ENCODE data around the gene BBOF1.
"Not testable (repeated sequence)": the region's sequence is repeated elsewhere in the genome, so short reads cannot be mapped to it uniquely, and the experiment has no call there.

Gene BBOF1, protein sequence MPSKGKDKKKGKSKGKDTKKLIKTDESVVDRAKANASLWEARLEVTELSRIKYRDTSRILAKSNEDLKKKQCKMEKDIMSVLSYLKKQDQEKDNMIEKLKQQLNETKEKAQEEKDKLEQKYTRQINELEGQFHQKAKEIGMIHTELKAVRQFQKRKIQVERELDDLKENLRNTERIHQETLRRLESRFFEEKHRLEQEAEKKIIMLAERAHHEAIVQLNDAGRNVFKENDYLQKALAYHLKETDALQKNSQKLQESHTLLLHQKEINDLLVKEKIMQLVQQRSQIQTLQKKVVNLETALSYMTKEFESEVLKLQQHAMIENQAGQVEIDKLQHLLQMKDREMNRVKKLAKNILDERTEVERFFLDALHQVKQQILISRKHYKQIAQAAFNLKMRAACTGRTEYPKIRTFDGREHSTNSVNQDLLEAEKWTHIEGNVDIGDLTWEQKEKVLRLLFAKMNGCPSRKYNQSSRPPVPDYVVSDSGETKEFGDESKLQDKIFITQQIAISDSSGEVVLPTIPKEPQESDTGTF

DNA sequence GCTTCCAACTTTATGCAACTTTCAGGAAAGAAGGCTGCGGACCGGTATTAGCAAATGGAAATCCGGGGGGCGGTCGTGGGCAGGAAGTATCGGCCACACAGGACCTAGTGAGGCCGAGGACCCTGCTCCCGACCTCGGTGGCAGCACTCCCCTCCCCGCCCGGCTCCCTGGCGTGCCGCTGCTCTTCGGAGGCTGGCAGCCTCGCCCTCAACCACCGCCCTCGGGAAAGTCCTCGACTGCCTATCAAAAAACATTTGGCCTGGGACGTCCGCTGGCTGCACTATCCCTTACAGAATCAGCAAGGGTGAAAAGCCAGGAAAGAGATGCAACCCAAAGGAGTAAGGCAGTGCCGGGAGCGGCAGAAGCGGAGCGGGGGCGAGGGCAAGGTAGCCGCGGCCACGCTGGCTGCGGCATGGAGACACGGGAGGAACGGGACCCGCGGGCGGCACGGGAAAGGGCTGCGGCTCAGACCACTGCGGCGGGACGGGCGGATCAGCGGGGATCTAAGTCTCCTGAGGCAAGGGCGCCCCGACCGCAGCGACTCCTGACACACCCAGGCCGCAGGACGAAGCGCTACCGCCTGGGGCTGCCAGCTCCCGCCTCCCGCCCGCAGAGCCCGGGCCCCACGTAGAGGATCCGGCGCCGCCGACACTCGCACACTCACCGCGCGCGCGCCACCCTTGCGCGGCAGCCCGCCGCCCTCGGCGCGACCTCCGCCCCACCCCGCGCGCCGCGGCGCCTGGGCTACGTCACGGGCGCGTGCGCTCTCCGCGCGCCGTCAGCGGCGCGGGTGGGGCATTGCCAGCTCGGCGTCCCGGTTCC lies at the start of gene BBOF1, which contains the start of gene ENTPD5:
Gene BBOF1, plus strand, starts transcription at position 764 of the 822 bp plus-strand sequence. CDS start 130 bp downstream, outside the sequence.
Gene ENTPD5, minus strand, starts transcription at position 703 of the 822 bp plus-strand sequence. CDS start 31,186 bp downstream, outside the sequence.
- peak; percentile 55 to 68 for DNase-seq (ENCODE audit: low read depth in 2 of 2, low spot score in 1 of 2)

DNA sequence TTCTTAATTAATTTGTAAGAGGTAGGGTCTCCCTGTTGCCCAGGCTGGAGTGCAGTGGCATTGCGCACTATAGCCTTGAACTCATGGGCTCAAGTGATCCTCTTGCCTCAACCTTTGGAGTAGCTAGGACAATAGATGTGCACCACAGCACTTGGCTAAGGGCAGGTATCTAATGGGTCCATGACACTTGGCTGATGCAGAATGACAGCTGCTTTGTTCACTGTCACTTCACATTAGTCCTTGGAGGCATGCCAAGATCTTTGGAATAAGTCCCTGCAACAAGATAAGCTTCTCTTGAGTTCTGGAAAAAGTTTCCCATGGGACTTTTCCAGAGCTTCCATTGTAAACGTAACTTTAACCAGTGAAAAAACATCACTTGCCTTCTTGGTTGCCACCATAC lies 45.7 kb upstream of the BBOF1 start:
- no peak for DNase-seq (ENCODE audit: low read depth in 2 of 2, low spot score in 1 of 2)

DNA sequence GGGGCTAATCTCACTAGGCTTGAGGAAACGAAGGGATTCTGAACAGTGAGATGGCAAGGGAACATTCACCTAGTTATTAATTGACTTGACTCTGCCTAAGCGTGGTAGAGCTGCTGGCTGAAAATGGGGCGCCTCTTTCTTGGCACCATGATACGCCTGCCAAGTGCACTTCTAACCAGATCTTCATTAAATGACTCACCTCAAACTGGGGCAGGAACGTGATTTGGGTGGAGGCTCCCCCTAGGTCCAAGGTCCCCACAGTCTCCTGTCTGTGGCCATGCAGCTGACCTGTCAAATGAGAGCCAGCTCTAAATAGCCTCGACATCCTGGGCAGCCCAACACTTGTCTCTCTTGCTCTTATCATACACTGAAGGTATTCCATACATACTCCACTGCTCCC lies 43.0 kb upstream of the BBOF1 start:
- no peak for DNase-seq (ENCODE audit: low read depth in 2 of 2, low spot score in 1 of 2)

DNA sequence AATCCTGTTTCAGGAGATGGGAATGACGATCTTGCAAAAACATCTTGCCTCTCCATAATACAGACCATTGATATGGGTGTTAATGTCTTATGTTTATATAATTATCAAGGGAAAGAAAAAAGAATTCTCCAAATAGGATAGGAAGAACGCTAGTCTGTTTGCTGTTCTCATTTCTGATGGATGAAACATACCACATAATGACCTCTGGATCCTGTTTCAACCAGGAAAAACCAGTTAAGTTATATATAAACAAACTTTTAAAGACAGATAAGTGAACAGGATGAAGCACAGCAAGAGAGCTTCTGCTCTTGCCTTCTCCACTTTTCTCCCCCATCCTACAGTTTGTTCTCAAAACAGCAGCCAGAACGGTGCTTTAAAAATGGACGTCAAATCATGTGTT lies 41.3 kb upstream of the BBOF1 start:
- no peak for DNase-seq (ENCODE audit: low read depth in 2 of 2, low spot score in 1 of 2)

DNA sequence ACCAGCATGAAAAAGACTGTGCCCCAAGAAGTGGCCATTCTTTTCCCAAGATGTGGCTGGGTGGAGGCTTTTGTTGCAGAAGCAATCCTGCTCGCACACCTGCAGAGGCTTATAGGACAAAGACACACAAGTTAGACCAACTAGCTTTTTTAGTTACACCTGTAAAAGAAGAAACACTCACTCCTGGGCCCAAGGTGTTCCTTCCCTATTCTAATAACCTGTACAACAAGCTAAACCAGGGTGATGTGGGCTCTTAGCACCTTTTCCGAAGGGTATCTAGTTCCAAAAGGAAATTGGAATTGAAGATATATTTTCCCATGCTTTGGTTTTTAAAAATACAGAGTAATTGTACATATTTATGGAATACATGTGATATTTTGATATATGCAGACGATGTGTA lies 31.1 kb upstream of the BBOF1 start:
- DNase-seq (ENCODE audit: low read depth in 2 of 2, low spot score in 1 of 2): no peak

DNA sequence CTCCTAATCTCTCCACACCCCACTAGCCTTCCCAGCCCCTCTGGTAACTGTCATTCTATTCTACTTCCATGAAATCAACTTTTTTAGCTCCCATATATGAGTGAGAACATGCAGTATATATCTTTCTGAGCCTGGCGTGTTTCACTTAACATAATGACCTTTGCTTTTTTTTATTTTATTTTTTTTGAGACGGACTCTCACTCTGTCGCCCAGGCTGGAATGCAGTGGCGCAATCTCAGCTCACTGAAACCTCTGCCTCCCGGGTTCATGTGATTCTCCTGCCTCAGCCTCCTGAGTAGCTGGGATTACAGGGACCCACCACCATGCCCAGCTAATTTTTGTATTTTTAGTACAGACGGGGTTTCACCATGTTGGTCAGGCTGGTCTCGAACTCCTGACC lies 30.5 kb upstream of the BBOF1 start:
- DNase-seq (ENCODE audit: low read depth in 2 of 2, low spot score in 1 of 2): not testable (repeated sequence)

DNA sequence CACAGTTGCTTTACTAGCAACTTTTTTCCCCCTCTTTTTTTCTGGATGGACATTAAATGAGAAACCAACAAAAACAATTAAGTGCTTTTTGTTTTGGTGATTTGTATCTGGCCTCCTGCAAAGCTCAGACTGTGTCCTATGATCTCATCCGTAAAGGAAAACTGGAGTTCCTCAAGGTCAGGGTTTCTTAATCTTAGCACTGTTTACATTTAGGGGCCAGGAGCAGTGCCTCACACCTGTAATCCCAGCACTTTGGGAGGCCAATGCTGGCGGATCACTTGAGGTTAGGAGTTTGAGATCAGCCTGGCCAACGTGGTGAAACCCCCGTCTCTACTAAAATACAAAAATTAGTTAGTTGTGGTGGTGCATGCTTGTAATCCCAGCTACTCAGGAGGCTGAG lies 28.1 kb upstream of the BBOF1 start:
- no peak for DNase-seq (ENCODE audit: low read depth in 2 of 2, low spot score in 1 of 2)

DNA sequence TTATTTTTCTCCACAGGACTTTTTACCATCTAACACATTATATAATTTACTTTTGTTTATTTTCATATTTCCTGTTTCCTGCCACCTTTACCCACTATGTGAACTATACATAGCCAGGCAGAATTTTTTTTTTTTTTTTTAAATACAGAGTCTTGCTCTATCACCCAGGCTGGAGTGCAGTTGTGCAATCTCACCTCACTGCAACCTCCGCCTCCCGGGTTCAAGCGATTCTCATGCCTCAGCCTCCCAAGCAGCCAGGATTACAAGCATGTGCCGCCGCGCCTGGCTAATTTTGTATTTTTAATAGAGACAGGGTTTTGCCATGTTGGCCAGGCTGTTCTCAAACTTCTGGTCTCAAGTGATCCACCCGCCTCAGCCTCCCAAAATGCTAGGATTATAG lies 24.2 kb upstream of the BBOF1 start:
- not testable (repeated sequence) for DNase-seq (ENCODE audit: low read depth in 2 of 2, low spot score in 1 of 2)

DNA sequence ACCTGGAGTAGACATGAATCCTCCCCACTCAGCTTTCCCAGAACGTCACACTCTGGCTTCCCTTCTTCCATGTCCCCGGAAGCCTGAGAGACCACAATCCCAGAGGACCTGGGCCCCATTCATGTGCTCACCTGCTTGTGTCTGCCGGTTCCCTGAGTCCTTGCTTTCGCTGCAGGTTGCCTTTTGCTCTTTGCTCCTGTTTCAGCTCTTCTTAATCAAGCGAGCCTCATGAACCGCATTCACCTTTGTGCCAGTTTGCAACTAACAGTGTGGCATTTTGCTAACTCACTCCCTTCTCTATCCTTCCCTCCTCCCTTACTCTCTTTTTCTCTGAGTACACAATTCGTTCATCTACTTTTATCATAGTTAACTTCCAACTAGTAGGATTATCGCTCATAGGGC lies 23.2 kb upstream of the BBOF1 start:
- DNase-seq (ENCODE audit: low read depth in 2 of 2, low spot score in 1 of 2): no peak

DNA sequence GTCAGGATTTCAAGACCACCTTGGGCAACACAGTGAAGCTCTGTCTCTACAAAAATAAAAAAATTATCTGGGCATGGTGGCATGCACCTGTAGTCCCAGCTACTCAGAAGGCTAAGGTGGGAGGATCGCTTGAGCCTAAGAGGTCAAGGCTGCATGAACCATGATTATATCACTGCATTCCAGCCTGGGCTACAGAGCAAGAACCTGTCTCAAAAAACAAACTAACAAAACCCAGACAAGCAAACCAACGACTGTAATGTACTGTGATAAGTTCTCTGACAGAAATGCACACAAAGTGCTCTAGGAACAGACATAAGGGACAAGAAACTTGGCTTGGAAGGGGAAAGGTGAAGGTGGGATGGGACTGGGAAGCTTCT lies 22.4 kb upstream of the BBOF1 start:
- DNase-seq (ENCODE audit: low read depth in 2 of 2, low spot score in 1 of 2): no peak

DNA sequence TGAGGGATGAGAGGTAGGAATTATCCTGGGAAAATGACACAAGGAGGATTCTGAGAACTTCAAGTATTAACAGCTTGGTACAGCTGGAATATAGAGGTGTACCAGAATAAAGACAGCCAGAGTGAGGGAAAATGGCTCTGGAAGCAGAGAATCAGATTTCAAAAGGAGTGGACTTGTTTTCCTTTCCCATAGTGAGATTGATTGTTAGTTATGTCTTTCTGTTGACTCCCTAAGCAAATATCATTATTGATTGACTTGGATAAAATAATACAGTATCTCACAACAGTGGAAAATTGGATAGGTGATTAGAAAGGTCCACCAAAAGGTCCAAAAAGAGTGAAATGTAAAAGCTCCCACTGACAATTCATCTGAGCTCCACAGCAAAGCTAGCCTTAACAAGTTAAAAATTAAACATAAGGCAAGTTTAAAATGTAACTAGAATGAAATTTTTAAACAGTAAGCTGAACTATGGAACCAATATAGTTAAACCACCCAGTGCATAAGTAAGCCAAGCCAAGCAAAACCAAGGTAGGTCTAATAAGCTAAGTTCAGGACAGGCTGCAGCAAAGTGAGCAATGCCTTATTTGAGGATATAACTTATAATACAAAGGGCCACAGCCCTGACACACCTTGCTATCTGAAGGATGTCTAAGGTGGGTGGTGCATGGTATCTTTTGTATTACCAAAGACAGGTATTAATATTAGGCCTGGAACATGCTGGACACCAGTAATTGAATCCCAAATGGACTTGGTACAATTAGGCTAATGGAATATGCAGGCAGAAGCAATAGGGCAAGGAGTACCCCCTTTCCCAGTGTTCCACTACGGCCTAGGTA lies 21.8 kb upstream of the BBOF1 start:
- DNase-seq (ENCODE audit: low read depth in 2 of 2, low spot score in 1 of 2): no peak

DNA sequence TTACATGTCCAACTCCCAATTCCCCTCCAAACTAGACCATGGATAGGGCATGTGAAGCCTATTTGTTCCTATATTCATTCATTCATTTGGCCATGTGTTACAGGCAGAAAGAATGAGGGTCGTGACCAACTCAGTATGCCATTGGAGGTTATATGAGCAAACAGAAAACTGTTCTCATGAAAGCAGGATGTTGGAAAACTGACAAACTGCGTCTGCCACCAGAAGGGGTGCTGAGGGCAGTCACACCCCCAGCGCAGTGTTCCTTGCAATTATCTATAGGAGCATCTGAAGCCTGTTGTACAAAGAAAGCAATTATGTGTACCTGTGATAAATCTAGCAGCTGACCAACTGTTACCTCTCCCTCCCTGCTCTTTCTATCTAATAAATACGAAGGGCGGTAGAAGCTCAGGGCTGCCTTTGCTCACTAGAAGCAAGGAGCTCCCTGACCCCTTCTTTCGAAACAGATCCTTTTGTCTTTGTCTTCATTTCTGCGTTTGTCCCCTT lies 21.2 kb upstream of the BBOF1 start:
- DNase-seq (ENCODE audit: low read depth in 2 of 2, low spot score in 1 of 2): no peak

DNA sequence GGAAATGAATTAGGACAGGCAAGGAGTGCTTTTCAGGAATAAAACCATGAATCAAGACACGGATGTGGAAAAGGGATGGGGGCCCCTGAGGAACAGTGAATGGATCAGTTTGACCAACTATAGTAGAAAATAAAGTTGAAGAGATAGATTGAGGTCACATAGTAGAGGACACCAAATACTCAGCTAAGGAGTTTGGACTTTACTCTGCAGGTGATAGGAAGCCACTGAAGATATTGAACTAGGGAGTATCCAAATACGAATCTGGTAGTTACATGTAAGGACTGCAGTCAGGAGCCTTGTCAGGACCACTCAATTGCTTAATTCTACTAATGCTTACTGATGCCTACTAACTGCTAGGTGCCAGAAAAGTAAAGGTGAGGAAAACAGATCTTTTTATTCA lies 20.4 kb upstream of the BBOF1 start:
- no peak for DNase-seq (ENCODE audit: low read depth in 2 of 2, low spot score in 1 of 2)

DNA sequence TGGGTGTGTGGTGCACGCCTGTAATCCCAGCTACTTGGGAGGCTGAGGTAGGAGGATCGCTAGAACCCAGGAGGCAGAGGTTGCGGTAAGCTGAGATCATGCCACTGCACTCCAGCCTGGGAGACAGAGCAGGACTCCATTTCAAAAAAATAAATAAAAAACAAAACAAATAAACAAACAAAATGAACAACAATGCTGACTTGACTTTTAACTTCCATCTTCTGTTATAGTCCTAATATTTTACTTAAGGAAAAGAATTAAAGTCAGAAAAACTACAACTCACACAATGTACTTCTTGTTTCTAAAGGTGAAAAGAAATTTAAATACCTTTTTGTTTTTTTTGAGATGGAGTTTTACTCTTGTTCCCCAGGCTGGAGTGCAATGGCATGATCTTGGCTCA lies 13.5 kb upstream of the BBOF1 start:
- not testable (repeated sequence) for DNase-seq (ENCODE audit: low read depth in 2 of 2, low spot score in 1 of 2)

DNA sequence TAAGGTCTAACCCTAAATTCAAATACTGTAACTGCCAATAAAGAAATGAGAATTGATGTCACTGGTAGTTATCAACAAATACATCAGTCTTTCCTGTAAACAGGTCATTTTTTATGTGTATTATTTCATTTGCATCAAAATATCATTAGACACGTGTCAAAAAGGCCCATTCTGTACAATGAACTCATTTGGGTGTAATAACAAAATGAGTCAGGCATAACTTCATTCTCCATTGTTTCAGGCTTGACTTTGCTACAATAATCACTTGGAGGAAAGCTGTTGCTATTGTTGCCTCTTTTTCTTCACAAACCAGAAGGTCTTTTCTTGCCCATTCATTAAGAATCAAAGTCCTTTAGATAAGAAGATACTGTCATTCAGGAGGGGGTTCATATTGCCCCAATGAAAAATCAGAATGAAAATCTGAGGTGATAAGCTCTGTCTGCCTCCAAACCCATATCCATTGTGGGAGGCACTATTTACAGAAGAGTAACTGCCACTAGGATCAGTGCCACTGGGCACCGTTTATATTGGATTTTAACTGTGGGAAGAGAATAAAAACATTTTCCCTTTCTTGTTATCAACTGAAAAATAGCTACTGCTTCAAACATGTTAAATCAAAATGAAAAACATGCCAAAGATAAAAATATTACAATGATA lies 10.2 kb upstream of the BBOF1 start:
- no peak for DNase-seq (ENCODE audit: low read depth in 2 of 2, low spot score in 1 of 2)

DNA sequence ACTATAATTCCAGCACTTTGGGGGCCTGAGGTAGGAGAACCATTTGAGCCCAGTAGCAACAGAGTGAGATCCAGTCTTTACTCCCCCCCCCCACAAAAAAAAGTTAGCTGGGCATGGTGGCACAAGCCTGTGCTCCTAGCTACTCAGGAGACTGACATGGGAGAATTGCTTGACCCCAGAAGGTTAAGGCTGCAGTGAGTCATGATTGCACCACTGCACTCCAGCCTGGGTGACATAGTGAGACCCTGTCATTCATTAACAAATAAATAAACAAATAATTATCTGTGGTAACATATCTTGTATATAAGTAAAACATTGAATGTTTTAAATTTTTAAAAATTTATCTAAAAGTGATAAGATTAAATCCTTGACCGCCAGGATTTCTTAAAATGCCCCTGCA lies 4.8 kb upstream of the BBOF1 start:
- no peak for DNase-seq (ENCODE audit: low read depth in 2 of 2, low spot score in 1 of 2)

DNA sequence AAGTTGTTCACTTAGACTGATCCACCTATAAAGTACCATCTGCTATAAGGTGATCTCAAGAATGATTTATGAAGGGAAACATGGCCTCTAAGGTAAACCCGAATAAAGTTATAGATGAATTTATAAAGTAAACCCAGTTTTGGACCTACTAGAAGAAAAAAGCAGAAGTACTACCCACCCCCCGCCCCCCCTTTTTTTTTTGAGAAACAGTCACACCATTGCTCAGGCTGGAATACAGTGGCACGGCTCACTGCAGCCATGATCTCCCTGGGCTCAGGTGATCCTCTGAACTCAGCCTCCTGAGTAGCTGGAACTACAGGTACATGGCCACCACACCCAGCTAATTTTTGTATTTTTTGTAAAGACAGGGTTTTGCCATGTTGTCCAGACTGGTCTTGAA lies 4.0 kb upstream of the BBOF1 start:
- DNase-seq (ENCODE audit: low read depth in 2 of 2, low spot score in 1 of 2): no peak

DNA sequence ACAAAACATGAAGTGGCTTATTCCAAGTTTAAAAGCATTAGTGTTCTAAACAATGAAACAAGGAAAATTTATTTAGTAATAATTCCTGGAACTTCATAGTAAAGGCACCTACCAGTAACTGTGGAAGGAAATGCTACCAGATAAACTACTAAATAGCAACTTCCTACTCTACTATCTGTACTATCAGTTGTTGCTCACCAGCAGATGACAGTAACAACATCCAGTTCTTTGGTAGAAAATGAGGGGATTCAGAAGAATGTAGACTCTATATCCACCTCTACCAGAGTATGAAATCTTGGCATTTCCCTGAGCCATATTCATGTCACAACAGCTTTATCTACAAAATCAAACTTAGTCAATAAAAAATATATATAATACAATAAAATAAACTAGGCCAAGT lies 3.2 kb upstream of the BBOF1 start:
- DNase-seq (ENCODE audit: low read depth in 2 of 2, low spot score in 1 of 2): no peak

DNA sequence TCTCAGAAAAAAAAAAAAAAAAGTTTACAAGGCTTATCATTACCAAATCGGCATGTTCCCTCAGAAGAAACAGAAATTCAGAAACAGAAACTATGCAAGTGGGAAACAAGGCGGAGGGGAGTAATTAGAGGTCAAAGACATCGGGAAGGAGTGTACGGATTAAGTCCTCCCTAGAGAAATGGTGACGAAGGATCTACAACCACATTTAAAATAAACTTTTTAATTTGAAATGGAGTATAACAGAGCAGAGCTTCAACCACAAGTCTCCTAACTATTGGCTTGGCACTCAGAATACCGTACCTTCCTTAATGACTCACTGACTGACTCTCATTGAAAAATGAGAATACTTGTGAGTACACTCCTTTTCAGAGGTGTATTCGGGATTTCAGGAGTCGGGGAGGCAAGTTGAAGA lies 969 bp upstream of the BBOF1 start:
- no peak for DNase-seq (ENCODE audit: low read depth in 2 of 2, low spot score in 1 of 2)

DNA sequence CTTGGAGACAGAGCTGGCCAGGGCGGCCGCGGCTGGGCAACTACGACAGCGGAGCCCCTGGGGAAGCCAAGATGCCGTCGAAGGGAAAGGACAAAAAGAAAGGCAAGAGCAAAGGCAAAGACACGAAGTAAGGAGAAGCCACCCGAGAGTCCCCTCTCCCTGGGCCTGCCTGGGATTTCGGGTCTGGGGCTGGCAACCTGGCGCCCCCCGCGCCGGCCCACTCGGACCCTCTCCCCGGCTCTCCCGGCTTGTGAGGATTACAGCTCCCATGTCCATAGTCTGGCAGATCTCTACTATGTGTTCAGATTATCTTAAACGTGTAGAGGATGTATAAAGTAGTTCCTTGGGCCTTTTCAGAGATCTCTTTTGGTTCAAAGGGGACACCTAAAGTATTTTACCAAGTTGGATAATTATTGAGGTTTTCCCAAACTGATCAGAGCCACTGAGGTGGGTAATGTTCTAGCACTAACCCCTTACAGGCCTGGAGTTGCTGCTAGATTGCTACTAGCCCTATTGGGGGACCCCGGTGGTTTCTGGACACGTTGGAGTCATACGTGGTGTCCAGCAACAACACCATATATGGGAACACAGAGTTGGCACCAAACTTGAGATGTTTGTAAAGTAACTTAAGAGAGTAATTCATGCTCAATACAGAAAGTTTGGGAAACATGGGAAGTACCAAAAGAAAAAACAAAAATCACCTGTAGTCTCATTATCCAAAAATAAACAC lies 424 bp downstream of the BBOF1 start:
- DNase-seq (ENCODE audit: low read depth in 2 of 2, low spot score in 1 of 2): no peak
